Endodermal cell (in vitro differentiated cells): ENCODE measurements around the gene C6orf58. TPM values are rescaled to one million over a fixed set of nuclear protein-coding genes. Genes with fewer than 3 reads are reported as not detected.

Experiments used
- DNase-seq: peaks from one replicate; pipeline ENCODE4 v3.0.0-alpha.2; 2017
- H3K27ac ChIP-seq: 2 replicates; pipeline ENCODE4 v1.5.1; 2013; ENCODE audit warnings: mild to moderate bottlenecking, low read depth, low read length, moderate library complexity
- H3K27me3 ChIP-seq: 2 replicates; pipeline ENCODE4 v1.6.1; 2013; ENCODE audit warnings: mild to moderate bottlenecking, low read length, moderate library complexity; ENCODE audit not compliant: insufficient read depth, control insufficient read depth, poor library complexity, severe bottlenecking
- H3K36me3 ChIP-seq: 2 replicates; pipeline ENCODE4 v1.7.0; 2013; ENCODE audit warnings: mild to moderate bottlenecking, low read length, moderate library complexity; ENCODE audit not compliant: control insufficient read depth, insufficient read depth
- H3K4me1 ChIP-seq: one replicate; pipeline ENCODE4 v1.7.0; 2013; ENCODE audit warnings: low read length; ENCODE audit not compliant: control insufficient read depth, insufficient read depth
- H3K4me3 ChIP-seq: 2 replicates; pipeline ENCODE4 v1.5.1; 2013; ENCODE audit warnings: mild to moderate bottlenecking, low read length, moderate library complexity
- H3K9ac ChIP-seq: 2 replicates; pipeline ENCODE4 v1.6.1; 2013; ENCODE audit warnings: mild to moderate bottlenecking, low read length, moderate library complexity; ENCODE audit not compliant: poor library complexity, severe bottlenecking; ENCODE audit errors: extremely low read depth
- H3K9me3 ChIP-seq: 2 replicates; pipeline ENCODE4 v1.6.1; 2013; ENCODE audit warnings: mild to moderate bottlenecking, low read length, moderate library complexity; ENCODE audit not compliant: control insufficient read depth
- H3K27ac Mint-ChIP-seq: 2 replicates; pipeline ENCODE4 v1.8.0; 2020; ENCODE audit warnings: mixed read lengths
- H3K27me3 Mint-ChIP-seq: 2 replicates; pipeline ENCODE4 v1.8.0; 2021; ENCODE audit warnings: mild to moderate bottlenecking, mixed read lengths; ENCODE audit not compliant: insufficient read depth
- H3K36me3 Mint-ChIP-seq: 2 replicates; pipeline ENCODE4 v1.8.0; 2020; ENCODE audit warnings: low read depth, mixed read lengths
- H3K4me1 Mint-ChIP-seq: 2 replicates; pipeline ENCODE4 v1.8.0; 2020; ENCODE audit warnings: mixed read lengths
- H3K4me3 Mint-ChIP-seq: 2 replicates; pipeline ENCODE4 v1.8.0; 2020; ENCODE audit warnings: mild to moderate bottlenecking, moderate library complexity, mixed read lengths
- H3K9me3 Mint-ChIP-seq: 2 replicates; pipeline ENCODE4 v1.8.0; 2020; ENCODE audit warnings: mild to moderate bottlenecking, mixed read lengths
- WGBS, 2 experiments: methylation state at CpG; one replicate each; pipeline versions ENCODE4 v1.1.5 to v1.1.7; 2013; ENCODE audit warnings: missing lambda C conversion rate in 2 of 2, mixed read lengths in 1 of 2; ENCODE audit not compliant: insufficient coverage in 1 of 2, insufficient read length in 1 of 2; 5-methylcytosine and 5-hydroxymethylcytosine counted together
- total RNA-seq, 2 donors: library from RNA; stranded (reverse); fragmentation: NEBNext Ultra II Directional in 1 of 2; extraction: Animal tissue kit (Norgen Biotek cat#: 25700) in 1 of 2; gene quantifications; 2 replicates in 1 of 2; 3 replicates in 1 of 2; pipeline ENCODE4 v1.2.1, GENCODE V29; 2021
- TF ChIP-seq, protein P1 (sequence below): fragments of 200-600 bp; sonication (generic); conservative IDR thresholded peaks from 2 replicates; pipeline ENCODE4 v1.5.0; 2021; ENCODE audit warnings: antibody characterized with exemption, mild to moderate bottlenecking

C6orf58 gene
- total RNA-seq, 2 donors from 2014 or later, result not detected

DNA sequence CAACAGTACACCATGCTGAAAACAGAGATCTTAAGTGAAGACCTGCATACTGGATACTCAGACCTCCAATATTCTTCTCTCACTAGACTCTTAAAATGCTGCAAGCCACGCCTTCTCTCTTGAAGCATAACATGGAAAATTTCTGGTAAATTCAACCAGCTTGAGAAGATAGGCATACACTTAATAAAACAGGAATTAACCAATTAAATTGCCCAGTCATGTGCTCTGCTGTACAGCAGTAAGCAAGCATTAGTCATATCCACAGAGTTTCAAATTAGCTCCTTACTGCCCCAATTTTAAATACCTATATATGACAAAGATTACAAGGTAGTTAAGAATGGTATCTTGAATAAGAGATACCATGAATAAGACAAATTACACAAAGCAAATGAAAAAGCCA is 53.8 kb downstream of the C6orf58 start:
- Histone ChIP-seq H3K27ac (no peak overlapping the region), H3K36me3 (no peaks in the 10 kb centered on the region), H3K4me3 (no peak overlapping the region), H3K4me1 (no peaks in the 10 kb centered on the region), H3K27me3 (no peaks in the 10 kb centered on the region), H3K9ac (no peak overlapping the region), H3K9me3 (no peaks in the 10 kb centered on the region)
- Mint-ChIP-seq H3K27me3 (no peaks in the 10 kb centered on the region), H3K4me1 (no peaks in the 10 kb centered on the region), H3K9me3 (no peaks in the 10 kb centered on the region), H3K36me3 (no peaks in the 10 kb centered on the region), H3K27ac (no peak overlapping the region), H3K4me3 (no peak overlapping the region)
- TF ChIP-seq, protein P1, sequence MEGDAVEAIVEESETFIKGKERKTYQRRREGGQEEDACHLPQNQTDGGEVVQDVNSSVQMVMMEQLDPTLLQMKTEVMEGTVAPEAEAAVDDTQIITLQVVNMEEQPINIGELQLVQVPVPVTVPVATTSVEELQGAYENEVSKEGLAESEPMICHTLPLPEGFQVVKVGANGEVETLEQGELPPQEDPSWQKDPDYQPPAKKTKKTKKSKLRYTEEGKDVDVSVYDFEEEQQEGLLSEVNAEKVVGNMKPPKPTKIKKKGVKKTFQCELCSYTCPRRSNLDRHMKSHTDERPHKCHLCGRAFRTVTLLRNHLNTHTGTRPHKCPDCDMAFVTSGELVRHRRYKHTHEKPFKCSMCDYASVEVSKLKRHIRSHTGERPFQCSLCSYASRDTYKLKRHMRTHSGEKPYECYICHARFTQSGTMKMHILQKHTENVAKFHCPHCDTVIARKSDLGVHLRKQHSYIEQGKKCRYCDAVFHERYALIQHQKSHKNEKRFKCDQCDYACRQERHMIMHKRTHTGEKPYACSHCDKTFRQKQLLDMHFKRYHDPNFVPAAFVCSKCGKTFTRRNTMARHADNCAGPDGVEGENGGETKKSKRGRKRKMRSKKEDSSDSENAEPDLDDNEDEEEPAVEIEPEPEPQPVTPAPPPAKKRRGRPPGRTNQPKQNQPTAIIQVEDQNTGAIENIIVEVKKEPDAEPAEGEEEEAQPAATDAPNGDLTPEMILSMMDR, result no peak
- no peak for DNase-seq
- 90 to 100% methylated on average over 1 of the region's 1 CpG for whole genome bisulfite sequencing, 2 experiments

DNA sequence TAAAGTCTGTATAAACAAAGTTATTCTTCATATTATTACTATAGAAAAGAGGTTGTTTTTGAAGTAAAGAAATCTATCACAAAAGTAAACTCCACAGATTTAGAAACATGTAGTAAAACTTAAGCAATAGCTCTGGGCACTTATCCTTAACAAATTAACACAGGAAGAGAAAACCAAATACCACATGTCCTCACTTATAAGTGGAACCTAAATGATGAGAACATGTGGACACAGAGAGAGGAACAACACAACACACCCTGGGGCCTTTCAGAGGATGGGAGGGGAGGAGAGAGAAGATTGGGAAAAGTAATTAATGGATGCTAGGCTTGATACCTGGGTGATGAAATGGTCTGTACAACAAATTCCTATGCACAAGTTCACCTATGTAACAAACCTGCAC is 57.2 kb downstream of the C6orf58 start:
- Mint-ChIP-seq H3K27me3 (no peaks in the 10 kb centered on the region), H3K36me3 (no peaks in the 10 kb centered on the region), H3K4me3 (no peak overlapping the region), H3K27ac (no peak overlapping the region), H3K4me1 (no peaks in the 10 kb centered on the region), H3K9me3 (no peaks in the 10 kb centered on the region)
- H3K27ac ChIP-seq, result no peak overlapping the region
- TF ChIP-seq, protein P1, result no peak
- H3K36me3 ChIP-seq, result no peaks in the 10 kb centered on the region
- no peak overlapping the region for H3K4me3 ChIP-seq
- H3K4me1 ChIP-seq, result no peaks in the 10 kb centered on the region
- no peaks in the 10 kb centered on the region for H3K27me3 ChIP-seq
- H3K9me3 ChIP-seq, result no peaks in the 10 kb centered on the region
- no peak overlapping the region for H3K9ac ChIP-seq
- DNase-seq, result no peak

DNA sequence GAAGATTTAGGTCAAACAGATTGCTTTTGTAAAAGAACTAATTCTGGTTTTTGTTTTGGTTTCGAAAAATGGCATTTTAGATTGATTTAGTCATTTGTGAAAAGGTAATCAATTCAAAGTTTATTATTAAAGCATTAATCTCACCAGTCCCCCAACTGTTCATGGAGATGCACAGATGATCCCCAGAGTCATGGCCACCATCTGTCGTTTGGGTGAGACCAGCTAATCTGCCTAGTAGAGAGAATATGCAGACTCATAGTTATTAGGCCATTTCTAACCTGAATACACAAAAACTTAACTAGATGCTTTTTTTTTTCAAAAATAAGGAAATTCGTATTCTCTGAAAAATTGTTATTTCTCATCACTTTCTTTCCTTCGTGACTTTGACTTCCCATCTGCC is 58.1 kb downstream of the C6orf58 start:
- Histone ChIP-seq H3K27me3 (no peaks in the 10 kb centered on the region), H3K36me3 (no peaks in the 10 kb centered on the region), H3K27ac (no peak overlapping the region), H3K4me3 (no peak overlapping the region), H3K9ac (no peak overlapping the region), H3K4me1 (no peaks in the 10 kb centered on the region), H3K9me3 (no peaks in the 10 kb centered on the region)
- Mint-ChIP-seq H3K9me3 (no peaks in the 10 kb centered on the region), H3K4me3 (no peak overlapping the region), H3K27me3 (no peaks in the 10 kb centered on the region), H3K36me3 (no peaks in the 10 kb centered on the region), H3K27ac (no peak overlapping the region), H3K4me1 (no peaks in the 10 kb centered on the region)
- WGBS, 2 experiments, result 90 to 97% methylated on average over 2 to 4 of the region's 4 CpGs
- no peak for DNase-seq
- TF ChIP-seq, protein P1, result no peak
